ENCODE results near the gene PHLDB1. TPM values are rescaled to one million over a fixed set of nuclear protein-coding genes. Genes with fewer than 3 reads are reported as not detected.

The PHLDB1 gene
- total RNA-seq, 1 donor from 2014 or later = 45.4 TPM

DNA sequence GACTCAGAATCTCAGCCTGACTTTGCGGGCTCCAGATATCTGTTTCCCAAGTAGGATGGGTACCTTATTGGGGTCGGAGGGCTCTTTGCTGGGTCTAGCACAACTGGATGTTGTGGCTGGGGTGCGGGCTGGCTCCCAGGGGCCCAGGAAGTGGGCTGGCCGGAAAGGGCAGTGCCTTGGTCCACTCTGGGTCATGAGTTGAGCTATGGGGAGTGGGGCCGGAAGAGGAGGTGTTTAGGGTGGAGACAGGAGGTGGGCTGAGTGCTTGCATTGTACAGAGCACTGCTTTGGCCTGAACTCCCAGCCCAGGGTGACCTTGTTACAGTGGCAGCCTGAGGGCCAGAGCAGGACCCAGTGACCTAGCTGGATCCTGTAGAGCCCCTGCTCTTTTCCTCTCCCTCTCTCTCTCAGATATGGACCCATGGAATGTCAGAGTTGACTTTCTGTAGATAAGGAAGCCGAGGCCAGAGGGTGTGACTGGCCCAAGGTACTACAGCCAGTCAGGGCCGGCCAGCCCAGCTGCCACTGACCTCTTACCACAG lies 13.2 kb downstream of the PHLDB1 start:
- H3K27ac Mint-ChIP-seq (ENCODE audit: unreplicated experiment) = peak overlapping the region; percentile 48
- no peak for DNase-seq (ENCODE audit: low spot score)
- H3K36me3 Mint-ChIP-seq (ENCODE audit: low read depth, unreplicated experiment) = peaks cover 20% of the 10 kb centered on the region

DNA sequence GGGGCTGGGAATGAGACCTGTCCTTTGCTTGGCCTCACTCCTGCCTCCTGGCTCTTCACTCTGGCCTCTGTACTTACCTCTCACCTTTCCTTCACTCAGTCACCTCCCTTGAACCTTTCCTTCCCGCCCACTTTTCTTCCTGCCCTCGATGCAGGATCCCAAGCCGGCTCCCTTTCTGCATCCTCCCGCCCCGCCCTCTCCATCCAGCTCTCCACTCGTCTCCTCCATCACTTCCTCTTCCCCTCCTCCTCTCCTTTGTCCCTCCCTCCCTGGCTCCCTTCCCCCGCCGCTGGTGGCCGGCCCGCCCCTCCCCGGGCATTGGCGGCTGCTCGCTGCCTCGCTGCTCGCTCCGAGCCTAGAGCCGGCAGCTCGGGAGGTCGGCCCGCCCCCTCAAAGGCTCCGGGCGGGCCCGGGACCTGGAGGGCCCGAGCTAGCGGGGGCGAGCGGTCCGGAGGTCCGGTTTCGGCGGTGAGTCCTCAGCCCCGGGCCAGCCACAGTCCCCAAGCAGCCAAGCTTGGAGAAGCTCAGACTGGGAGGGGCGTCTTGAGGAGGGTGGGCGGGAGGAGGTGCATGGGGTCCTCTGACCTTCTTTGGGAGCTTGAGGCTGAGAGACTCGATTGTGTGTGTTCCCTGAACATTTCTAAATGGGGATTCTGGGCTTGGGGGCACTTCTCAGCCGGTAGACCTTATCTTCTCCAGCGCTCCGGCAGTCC lies 13.8 kb downstream of the PHLDB1 start:
- Mint-ChIP-seq H3K4me3 (ENCODE audit: unreplicated experiment) (peak overlapping the region; percentile 91), H3K9me3 (ENCODE audit: unreplicated experiment) (no peaks in the 10 kb centered on the region), H3K4me1 (ENCODE audit: unreplicated experiment) (peaks cover 30% of the 10 kb centered on the region), H3K36me3 (ENCODE audit: low read depth, unreplicated experiment) (peaks cover 20% of the 10 kb centered on the region), H3K27ac (ENCODE audit: unreplicated experiment) (peak overlapping the region; percentile 48), H3K27me3 (ENCODE audit: unreplicated experiment) (peaks cover 22% of the 10 kb centered on the region)
- no peak for TF ChIP-seq CTCF (IDR thresholded peaks at IDR 0.05; ENCODE audit: unreplicated experiment)
- peak; percentile 65 for DNase-seq (ENCODE audit: low spot score)

More for the DNA sequence above, 13.2 kb downstream of the PHLDB1 start:
- Mint-ChIP-seq H3K9me3 (ENCODE audit: unreplicated experiment) (no peaks in the 10 kb centered on the region), H3K27me3 (ENCODE audit: unreplicated experiment) (peaks cover 20% of the 10 kb centered on the region), H3K4me3 (ENCODE audit: unreplicated experiment) (peak overlapping the region; percentile 91), H3K4me1 (ENCODE audit: unreplicated experiment) (peaks cover 31% of the 10 kb centered on the region)
- no peak for TF ChIP-seq CTCF (IDR thresholded peaks at IDR 0.05; ENCODE audit: unreplicated experiment)

DNA sequence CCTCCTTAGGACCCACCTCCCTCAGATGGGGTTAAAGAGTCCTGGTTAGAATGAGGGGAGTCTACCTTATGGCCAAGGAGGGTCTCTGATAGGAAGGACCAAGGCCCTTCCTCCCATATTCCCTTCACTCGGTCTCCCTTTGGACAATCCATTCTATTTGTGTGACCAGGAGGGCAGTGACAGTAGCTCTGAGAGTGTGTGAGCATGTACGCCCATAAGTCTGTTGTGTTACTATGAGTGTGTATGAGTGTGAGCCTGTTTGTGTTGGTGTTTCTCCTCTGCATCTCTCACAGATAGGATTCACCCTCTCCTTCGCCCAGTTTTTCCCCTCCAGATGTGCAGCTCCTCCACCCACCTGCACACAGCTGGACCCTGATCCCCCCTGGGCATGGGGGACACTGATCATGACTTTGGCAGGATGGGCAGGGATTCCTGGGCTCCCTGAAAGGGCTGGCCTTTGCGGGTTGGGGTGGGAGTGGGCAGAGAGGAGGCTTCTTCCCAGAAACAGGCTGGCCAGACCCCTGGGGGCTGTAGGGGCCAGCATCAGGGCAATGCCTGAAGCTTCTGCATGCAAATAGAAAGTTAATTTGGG lies 14.5 kb downstream of the PHLDB1 start:
- no peak for TF ChIP-seq CTCF (IDR thresholded peaks at IDR 0.05; ENCODE audit: unreplicated experiment)
- H3K36me3 Mint-ChIP-seq (ENCODE audit: low read depth, unreplicated experiment) = peaks cover 18% of the 10 kb centered on the region
- H3K4me1 Mint-ChIP-seq (ENCODE audit: unreplicated experiment) = peaks cover 26% of the 10 kb centered on the region
- peak overlapping the region; percentile 42 for H3K27ac Mint-ChIP-seq (ENCODE audit: unreplicated experiment)
- H3K27me3 Mint-ChIP-seq (ENCODE audit: unreplicated experiment) = peaks cover 20% of the 10 kb centered on the region
- DNase-seq (ENCODE audit: low spot score) = no peak
- H3K9me3 Mint-ChIP-seq (ENCODE audit: unreplicated experiment) = no peaks in the 10 kb centered on the region
- peak overlapping the region; percentile 90 for H3K4me3 Mint-ChIP-seq (ENCODE audit: unreplicated experiment)

GRCh38 chr11:118622376-118623268 lies 15.2 kb downstream of the PHLDB1 start:
- H3K4me1 Mint-ChIP-seq (ENCODE audit: unreplicated experiment) = peaks cover 26% of the 10 kb centered on the region
- H3K36me3 Mint-ChIP-seq (ENCODE audit: low read depth, unreplicated experiment) = peaks cover 20% of the 10 kb centered on the region
- no peak for DNase-seq (ENCODE audit: low spot score)
- H3K4me3 Mint-ChIP-seq (ENCODE audit: unreplicated experiment) = no peak overlapping the region
- no peak for TF ChIP-seq CTCF (IDR thresholded peaks at IDR 0.05; ENCODE audit: unreplicated experiment)
- no peak overlapping the region for H3K27ac Mint-ChIP-seq (ENCODE audit: unreplicated experiment)
- H3K9me3 Mint-ChIP-seq (ENCODE audit: unreplicated experiment) = no peaks in the 10 kb centered on the region
- peaks cover 20% of the 10 kb centered on the region for H3K27me3 Mint-ChIP-seq (ENCODE audit: unreplicated experiment)
